Measurements from ENCODE around the gene CLK3. TPM values are rescaled to one million over a fixed set of nuclear protein-coding genes. Genes with fewer than 3 reads are reported as not detected.

Gene CLK3
- total RNA-seq, 6 experiments from 2014 or later = 27.8 to 44.1 (median 33.2) TPM

DNA sequence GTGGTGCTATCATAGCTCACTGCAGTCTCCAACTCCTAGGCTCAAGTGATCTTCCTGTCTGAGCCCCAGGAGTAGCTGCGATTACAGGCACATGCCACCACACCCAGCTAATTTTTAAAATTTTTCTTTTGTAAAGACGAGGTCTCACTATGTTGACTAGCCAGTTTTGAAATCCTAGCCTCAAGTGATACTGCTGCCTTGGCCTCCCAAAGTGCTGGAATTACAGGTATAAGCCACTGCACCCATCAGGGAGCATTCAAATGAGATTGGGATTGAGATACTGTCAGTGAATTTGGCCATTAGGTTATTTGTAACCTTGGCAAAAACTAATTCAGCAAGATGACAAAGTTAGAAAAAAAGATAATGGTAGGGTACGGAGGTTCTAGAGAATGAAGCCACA lies 58.5 kb downstream of the CLK3 start:
- no peak for ATAC-seq
- no peak for DNase-seq
- Histone ChIP-seq H3K4me1 (no peaks in the 10 kb centered on the region), H3K27ac (no peak overlapping the region), H3K36me3 (peaks cover 0 to 31% (median 10%) of the 10 kb centered on the region in 4 donors), H3K9me3 (no peaks in the 10 kb centered on the region), H3K27me3 (no peaks in the 10 kb centered on the region), H3K4me3 (no peak overlapping the region)
- 91% methylated on average over 3 of the region's 3 CpGs for WGBS (ENCODE audit: insufficient coverage, low coverage, low lambda C conversion rate, missing lambda C conversion rate)
- intact Hi-C loops (cut with DNase I) = no loop called here
- TF ChIP-seq, protein P1, sequence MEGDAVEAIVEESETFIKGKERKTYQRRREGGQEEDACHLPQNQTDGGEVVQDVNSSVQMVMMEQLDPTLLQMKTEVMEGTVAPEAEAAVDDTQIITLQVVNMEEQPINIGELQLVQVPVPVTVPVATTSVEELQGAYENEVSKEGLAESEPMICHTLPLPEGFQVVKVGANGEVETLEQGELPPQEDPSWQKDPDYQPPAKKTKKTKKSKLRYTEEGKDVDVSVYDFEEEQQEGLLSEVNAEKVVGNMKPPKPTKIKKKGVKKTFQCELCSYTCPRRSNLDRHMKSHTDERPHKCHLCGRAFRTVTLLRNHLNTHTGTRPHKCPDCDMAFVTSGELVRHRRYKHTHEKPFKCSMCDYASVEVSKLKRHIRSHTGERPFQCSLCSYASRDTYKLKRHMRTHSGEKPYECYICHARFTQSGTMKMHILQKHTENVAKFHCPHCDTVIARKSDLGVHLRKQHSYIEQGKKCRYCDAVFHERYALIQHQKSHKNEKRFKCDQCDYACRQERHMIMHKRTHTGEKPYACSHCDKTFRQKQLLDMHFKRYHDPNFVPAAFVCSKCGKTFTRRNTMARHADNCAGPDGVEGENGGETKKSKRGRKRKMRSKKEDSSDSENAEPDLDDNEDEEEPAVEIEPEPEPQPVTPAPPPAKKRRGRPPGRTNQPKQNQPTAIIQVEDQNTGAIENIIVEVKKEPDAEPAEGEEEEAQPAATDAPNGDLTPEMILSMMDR (IDR thresholded peaks at IDR 0.05) = no peak
- no peak for TF ChIP-seq POLR2A (IDR thresholded peaks at IDR 0.05)

DNA sequence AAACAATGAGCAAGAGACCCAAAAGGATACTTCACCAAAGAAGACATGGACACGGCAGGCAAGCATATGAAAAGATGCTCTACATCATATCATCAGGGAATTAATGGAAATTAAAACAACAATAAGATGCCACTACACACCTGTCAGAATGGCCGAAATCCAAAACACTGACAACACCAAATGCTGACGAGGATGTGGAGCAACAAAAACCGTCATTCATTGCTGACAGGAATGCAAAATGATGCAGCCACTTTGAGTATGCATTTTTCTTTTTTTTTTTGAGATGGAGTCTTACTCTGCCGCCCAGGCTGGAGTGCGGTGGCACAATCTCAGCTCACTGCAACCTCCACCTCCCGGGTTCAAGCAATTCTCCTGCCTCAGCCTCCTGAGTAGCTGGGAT lies 61.2 kb downstream of the CLK3 start:
- no peak for TF ChIP-seq POLR2A (IDR thresholded peaks at IDR 0.05)
- TF ChIP-seq, protein P1 (IDR thresholded peaks at IDR 0.05) = no peak

More for the DNA sequence above, 61.2 kb downstream of the CLK3 start:
- H3K27ac ChIP-seq = no peak overlapping the region
- H3K36me3 ChIP-seq = peaks cover 0 to 21% (median 4%) of the 10 kb centered on the region in 4 donors
- no peaks in the 10 kb centered on the region for H3K9me3 ChIP-seq
- intact Hi-C loops (cut with DNase I) = no loop called here
- no peaks in the 10 kb centered on the region for H3K27me3 ChIP-seq
- H3K4me3 ChIP-seq = no peak overlapping the region
- DNase-seq (no peak), ATAC-seq (no peak)
- 96% methylated on average over 7 of the region's 7 CpGs for WGBS (ENCODE audit: insufficient coverage, low coverage, low lambda C conversion rate, missing lambda C conversion rate)
- no peaks in the 10 kb centered on the region for H3K4me1 ChIP-seq

Other genes with a start within 250 kb of the CLK3 start
- gene CYP11A1, start 248.2 kb upstream of the CLK3 start, total RNA-seq = 1 to 10 TPM; 2.5 to 6.4 (median 2.8) TPM
- 1 to 10 TPM in 3 of 6 experiments, under 1 TPM in 3; 0.42 to 2.4 (median 1.1) TPM for gene SEMA7A, start 181.9 kb upstream of the CLK3 start, total RNA-seq
- gene UBL7, start 154.7 kb upstream of the CLK3 start, total RNA-seq = 10 to 100 TPM; 14.8 to 38.0 (median 17.3) TPM
- 1 to 10 TPM; 1.5 to 3.2 (median 2.3) TPM for gene ARID3B, start 74.6 kb upstream of the CLK3 start, total RNA-seq
- gene EDC3, start 80.2 kb downstream of the CLK3 start, total RNA-seq = 10 to 100 TPM; 10.9 to 16.2 (median 11.8) TPM
- 10 to 100 TPM in 1 of 6 experiments, 1 to 10 TPM in 4, under 1 TPM in 1; 0.31 to 12.5 (median 2.9) TPM for gene CYP1A1, start 109.7 kb downstream of the CLK3 start, total RNA-seq
- 100 to 1,000 TPM in 2 of 6 experiments, 10 to 100 TPM in 2, 1 to 10 TPM in 1, under 1 TPM in 1; 0.81 to 235 (median 65.0) TPM for gene CYP1A2, start 133.0 kb downstream of the CLK3 start, total RNA-seq
- 10 to 100 TPM; 22.2 to 50.9 (median 32.7) TPM for gene CSK, start 166.2 kb downstream of the CLK3 start, total RNA-seq
- not detected for gene LMAN1L, start 197.0 kb downstream of the CLK3 start, total RNA-seq
- gene CPLX3, start 210.8 kb downstream of the CLK3 start, total RNA-seq = not detected
- gene ULK3, start 227.3 kb downstream of the CLK3 start, total RNA-seq = 10 to 100 TPM; 19.7 to 25.1 (median 22.1) TPM